G401.6 (cell line): ENCODE results near the gene ADARB1.
A peak's percentile ranks its signal among the peaks of the same experiment; 100 is the strongest.

ENCODE experiments used
- FAIRE-seq: peaks from 2 replicates; lab custom pipeline; 2012; peaks lifted over from hg19 to GRCh38; lab: Jason Lieb, UNC

Gene ADARB1

GRCh38 chr21:45054927-45055612 is 19.3 kb upstream of the ADARB1 start:
- FAIRE-seq: no peak

- no peak for FAIRE-seq
Observed at GRCh38 chr21:45055861-45056260, 18.5 kb upstream of the ADARB1 start.

DNA sequence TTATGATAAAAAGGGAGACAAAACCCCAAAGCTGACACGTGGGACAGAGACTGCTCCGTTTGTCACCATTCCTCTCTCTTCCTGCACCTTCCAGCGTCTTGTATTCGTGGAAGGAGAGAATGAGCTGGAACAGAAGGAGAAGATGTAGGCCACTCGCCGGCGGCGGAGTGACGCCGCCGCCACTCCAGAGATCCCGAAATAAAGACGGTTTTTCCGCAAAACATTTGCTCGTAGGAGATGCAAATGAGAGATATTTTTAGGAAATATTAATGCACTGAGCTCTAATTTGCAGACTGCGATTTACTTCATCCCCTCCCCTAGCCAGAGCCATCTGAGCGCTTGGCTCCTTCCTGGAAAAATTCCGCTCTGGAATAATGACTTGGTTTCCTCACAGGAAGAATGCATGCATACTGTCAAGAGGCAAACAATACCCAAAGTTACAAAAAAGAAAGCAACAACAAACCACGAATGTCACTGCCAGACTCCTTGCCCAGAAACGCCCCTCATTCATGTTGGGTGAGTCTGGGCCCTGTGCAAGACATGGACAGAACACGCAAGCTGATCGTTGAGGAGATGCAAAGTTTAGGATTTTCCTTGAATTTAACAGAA is 18.0 kb upstream of the ADARB1 start:
- FAIRE-seq: no peak

- no peak for FAIRE-seq
Observed at GRCh38 chr21:45056917-45057560, 17.3 kb upstream of the ADARB1 start.

DNA sequence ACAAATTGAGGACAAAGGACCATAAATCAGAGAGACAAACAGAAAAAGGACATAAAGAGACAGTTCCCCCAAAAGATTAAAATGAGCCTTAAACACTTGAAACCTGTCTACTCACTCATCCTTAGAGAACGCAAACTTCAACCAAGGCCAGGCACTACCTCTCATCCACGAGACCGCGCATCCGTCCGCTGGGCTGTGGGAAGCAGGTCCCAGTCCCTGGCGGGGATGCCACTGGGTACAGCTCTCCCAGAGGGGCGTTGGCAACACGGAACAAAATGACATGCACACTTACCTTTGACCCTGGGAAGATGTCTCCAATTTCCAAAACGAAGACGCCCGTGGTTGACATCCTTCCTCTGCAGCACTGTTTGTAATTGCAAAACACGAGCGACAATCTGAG is 16.5 kb upstream of the ADARB1 start:
- FAIRE-seq: no peak

DNA sequence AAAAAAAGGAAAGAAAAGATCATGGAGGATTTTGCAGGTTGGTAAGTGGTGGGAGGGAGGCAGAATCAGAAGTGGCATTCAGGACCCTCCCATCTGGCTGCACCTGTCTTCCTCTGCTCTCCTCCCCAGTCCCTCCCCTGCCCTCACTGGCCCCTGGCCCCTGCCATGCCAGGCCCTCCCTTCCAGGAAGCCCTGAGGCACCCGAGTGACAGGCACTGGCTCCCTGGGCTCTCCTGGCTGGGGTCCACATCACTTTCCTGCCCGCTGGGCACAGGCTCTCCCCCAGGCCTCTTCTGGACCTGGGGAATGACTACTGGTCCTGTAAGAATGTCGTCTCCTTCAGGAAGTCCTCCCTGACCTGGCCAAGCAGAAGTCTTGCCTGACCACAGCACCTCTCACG is 15.3 kb upstream of the ADARB1 start:
- no peak for FAIRE-seq

GRCh38 chr21:45060089-45060488 is 14.3 kb upstream of the ADARB1 start:
- no peak for FAIRE-seq

- no peak for FAIRE-seq
Observed at GRCh38 chr21:45060675-45061311, 13.6 kb upstream of the ADARB1 start.

GRCh38 chr21:45064091-45064490 is 10.3 kb upstream of the ADARB1 start:
- FAIRE-seq: no peak

DNA sequence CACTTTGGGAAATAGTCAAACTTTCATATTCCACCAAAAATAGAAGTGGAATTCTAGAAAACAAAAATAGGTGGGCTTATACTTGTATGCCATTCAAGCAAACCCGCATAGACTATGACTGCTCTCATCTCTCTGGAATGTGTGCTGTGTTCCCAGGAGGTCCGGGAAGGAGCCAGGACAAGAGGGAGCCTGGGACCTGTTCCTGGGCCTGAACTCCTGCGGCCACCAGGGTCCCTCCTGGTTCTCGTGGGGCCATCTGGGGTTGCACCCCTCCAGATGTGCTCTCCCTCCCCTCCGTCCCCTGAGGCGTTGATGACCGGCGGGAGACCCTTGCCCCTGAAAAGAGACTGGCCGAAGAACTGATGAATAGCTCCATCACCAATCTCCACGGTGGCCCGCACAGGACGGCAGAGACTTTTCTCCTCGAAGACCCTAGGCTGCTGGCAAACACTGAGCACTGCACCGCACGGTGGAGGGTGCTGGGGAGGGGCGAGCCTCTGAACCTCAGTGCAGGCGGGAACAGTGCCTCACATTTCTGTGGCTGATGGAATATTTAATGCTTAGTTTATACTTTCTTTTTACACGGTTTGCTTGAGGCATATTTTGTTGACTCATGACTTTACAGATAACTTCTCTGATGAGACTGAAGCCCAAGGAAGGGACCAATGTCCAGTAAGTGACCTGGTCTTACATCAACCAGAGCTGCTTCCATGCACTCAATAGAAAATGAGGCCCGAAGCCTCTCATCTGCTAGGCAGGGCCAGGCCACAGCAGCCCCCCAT is 9.6 kb upstream of the ADARB1 start:
- no peak for FAIRE-seq

DNA sequence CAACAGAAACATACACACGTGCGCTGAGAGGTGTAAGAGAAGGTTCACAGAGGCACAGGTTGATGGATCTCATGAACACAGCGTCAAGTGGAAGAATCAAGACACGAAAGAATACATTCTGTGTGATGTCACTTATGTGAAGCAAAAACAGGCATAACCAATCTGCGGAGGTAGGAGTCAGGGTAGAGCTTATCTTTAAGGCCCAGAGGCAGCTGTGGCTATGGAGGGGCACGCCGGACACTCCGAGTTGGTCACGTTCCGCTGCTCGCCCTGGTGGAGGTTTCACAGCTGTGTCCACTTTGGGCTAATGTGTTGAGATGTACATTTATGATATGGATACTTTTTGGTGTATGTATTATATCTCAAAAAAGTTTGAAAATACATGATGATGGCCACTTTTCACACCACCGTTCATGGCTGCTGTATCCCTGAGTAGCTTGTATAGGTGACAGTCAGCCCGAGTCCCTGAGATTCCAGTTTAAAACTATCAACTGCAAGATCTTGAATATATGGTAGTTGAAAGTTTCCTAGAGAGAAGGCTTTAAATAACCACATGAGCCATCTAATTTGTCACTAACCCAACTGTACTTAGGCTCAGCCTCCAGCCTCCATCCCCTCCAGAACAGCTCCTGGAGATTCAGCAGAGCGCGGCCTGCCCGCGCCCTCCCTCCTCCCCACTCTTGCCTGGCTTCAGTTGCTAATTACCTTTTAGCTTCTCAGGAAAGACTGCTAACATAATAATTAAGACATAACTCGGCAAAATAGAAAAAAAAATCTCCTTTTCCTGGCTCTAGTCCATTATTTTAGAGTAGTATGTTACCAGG is 6.7 kb upstream of the ADARB1 start:
- no peak for FAIRE-seq

DNA sequence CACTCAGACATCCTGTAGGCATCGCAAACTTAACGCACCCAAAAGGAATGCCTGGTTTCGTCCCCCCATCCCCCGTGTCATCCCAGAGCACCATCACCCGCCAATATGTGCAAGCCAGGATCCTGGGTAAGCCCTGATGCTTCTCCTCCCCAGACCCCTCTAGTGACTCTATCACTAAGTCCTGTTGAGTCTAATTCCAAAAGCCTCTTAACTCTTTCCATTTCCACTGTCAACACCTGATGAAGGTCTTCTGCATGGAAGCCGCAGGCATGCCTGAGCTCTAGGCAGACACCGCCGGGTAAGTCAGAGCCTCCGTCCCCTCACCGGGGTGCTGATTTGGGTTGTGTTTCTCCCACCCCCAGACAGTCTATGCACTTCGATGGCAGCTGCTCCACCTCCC is 5.3 kb upstream of the ADARB1 start:
- FAIRE-seq: no peak

DNA sequence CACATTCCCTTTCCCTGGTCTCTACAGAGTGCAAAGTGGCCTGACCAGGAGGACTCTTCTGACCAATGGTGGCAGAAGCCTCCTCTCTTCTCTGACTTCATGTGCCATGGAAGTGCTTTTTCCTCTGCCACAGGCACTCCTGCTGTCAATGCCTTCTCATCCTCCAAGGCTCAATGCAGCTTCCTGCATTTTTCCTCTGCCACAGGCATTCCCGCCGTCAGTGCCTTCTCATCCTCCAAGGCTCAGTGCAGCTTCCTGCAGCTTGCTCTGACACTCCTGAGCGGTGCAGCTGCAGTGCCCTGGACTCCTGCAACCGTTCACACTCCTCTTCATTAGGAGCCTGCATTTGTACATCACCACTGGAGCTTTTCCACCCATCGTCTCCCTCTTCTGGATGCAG is 4.7 kb upstream of the ADARB1 start:
- FAIRE-seq: no peak

GRCh38 chr21:45071078-45071873 is 3.1 kb upstream of the ADARB1 start:
- FAIRE-seq: no peak

GRCh38 chr21:45071874-45072737 is 2.3 kb upstream of the ADARB1 start:
- no peak for FAIRE-seq

DNA sequence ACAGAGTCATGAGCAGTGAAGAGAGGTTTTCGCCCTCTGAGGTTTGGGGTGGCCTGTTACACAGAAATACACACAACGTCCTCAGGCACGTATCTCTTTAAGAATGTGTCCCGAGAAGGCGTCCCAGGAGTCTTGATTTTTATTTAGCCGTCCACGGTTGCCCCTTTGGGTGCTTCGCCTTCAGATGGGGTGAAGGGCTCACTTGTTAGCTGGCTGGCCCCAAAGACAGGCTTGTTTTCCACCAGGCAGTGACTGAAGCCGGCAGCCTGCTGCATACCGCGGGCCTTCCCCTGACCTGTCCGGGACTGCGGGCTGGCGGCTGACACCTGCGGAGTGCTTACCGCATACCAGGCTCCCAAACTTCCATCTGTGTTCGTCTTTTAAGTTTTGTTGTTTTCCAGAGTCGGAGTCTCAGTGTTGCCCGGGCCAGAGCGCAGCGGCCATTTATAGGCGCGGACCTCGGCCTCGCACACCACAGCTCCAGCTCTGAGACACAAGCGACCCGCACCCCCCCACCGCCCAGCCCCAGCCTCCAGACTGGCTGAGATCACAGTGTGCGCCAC is 1.6 kb upstream of the ADARB1 start:
- no peak for FAIRE-seq

- FAIRE-seq: peak; percentile 55
Observed at GRCh38 chr21:45073301-45074047, 906 bp upstream of the ADARB1 start.

GRCh38 chr21:45074818-45075595 is 627 bp downstream of the ADARB1 start:
- FAIRE-seq: no peak
